Activated T-cell treated with anti-CD3 and anti-CD28 coated beads, Interleukin-2, amount 50 U/mL, for 24 hours (primary cell): ENCODE results near the gene ALK.

Experiments
- DNase-seq: peaks from one replicate; pipeline ENCODE4 v3.0.0-alpha.2; 2020
- H3K27ac Mint-ChIP-seq: 2 replicates; pipeline ENCODE4 v1.8.0; 2020; ENCODE audit warnings: mild to moderate bottlenecking, mixed read lengths
- H3K27me3 Mint-ChIP-seq: 2 replicates; pipeline ENCODE4 v1.8.0; 2020; ENCODE audit warnings: mixed read lengths
- H3K36me3 Mint-ChIP-seq: 2 replicates; pipeline ENCODE4 v1.8.0; 2020; ENCODE audit warnings: low read depth, mixed read lengths
- H3K4me1 Mint-ChIP-seq: 2 replicates; pipeline ENCODE4 v1.8.0; 2020; ENCODE audit warnings: low read depth, mixed read lengths
- H3K4me3 Mint-ChIP-seq: 2 replicates; pipeline ENCODE4 v1.8.0; 2020; ENCODE audit warnings: mild to moderate bottlenecking, moderate library complexity, mixed read lengths
- H3K9me3 Mint-ChIP-seq: 2 replicates; pipeline ENCODE4 v1.8.0; 2020; ENCODE audit warnings: mixed read lengths

ALK gene

GRCh38 chr2:29349316-29350030 is 571.9 kb downstream of the ALK start:
- Mint-ChIP-seq H3K27me3 (peaks cover 22% of the 10 kb centered on the region), H3K9me3 (no peaks in the 10 kb centered on the region), H3K4me1 (no peaks in the 10 kb centered on the region), H3K4me3 (no peak overlapping the region), H3K36me3 (no peaks in the 10 kb centered on the region), H3K27ac (no peak overlapping the region)
- DNase-seq, result no peak

- H3K4me1 Mint-ChIP-seq, result no peaks in the 10 kb centered on the region
- H3K36me3 Mint-ChIP-seq, result no peaks in the 10 kb centered on the region
- H3K27me3 Mint-ChIP-seq, result peaks cover 23% of the 10 kb centered on the region
- H3K4me3 Mint-ChIP-seq, result no peak overlapping the region
- no peaks in the 10 kb centered on the region for H3K9me3 Mint-ChIP-seq
- no peak for DNase-seq
- no peak overlapping the region for H3K27ac Mint-ChIP-seq
Observed at GRCh38 chr2:29347774-29348461, 573.5 kb downstream of the ALK start.

- H3K9me3 Mint-ChIP-seq, result no peaks in the 10 kb centered on the region
- H3K27ac Mint-ChIP-seq, result no peak overlapping the region
- no peak for DNase-seq
- H3K4me1 Mint-ChIP-seq, result no peaks in the 10 kb centered on the region
- H3K36me3 Mint-ChIP-seq, result no peaks in the 10 kb centered on the region
- H3K27me3 Mint-ChIP-seq, result peaks cover 20% of the 10 kb centered on the region
- H3K4me3 Mint-ChIP-seq, result no peak overlapping the region
Observed at GRCh38 chr2:29345236-29345635, 576.1 kb downstream of the ALK start.

GRCh38 chr2:29343830-29344229 is 577.6 kb downstream of the ALK start:
- Mint-ChIP-seq H3K9me3 (no peaks in the 10 kb centered on the region), H3K36me3 (no peaks in the 10 kb centered on the region), H3K4me1 (no peaks in the 10 kb centered on the region), H3K4me3 (no peak overlapping the region), H3K27ac (no peak overlapping the region), H3K27me3 (peaks cover 23% of the 10 kb centered on the region)
- no peak for DNase-seq

GRCh38 chr2:29336341-29337241 is 584.8 kb downstream of the ALK start:
- Mint-ChIP-seq H3K36me3 (no peaks in the 10 kb centered on the region), H3K4me3 (no peak overlapping the region)
- DNase-seq, result no peak

GRCh38 chr2:29335396-29335795 is 586.0 kb downstream of the ALK start:
- H3K9me3 Mint-ChIP-seq, result no peaks in the 10 kb centered on the region
- DNase-seq, result no peak
- H3K27me3 Mint-ChIP-seq, result peaks cover 6% of the 10 kb centered on the region
- no peaks in the 10 kb centered on the region for H3K36me3 Mint-ChIP-seq
- H3K27ac Mint-ChIP-seq, result no peak overlapping the region
- no peaks in the 10 kb centered on the region for H3K4me1 Mint-ChIP-seq
- no peak overlapping the region for H3K4me3 Mint-ChIP-seq

More at GRCh38 chr2:29336341-29337241, 584.8 kb downstream of the ALK start:
- H3K9me3 Mint-ChIP-seq, result no peaks in the 10 kb centered on the region
- H3K27ac Mint-ChIP-seq, result no peak overlapping the region
- H3K27me3 Mint-ChIP-seq, result peaks cover 6% of the 10 kb centered on the region
- H3K4me1 Mint-ChIP-seq, result no peaks in the 10 kb centered on the region

- no peak for DNase-seq
- H3K4me3 Mint-ChIP-seq, result no peak overlapping the region
- no peak overlapping the region for H3K27ac Mint-ChIP-seq
- H3K4me1 Mint-ChIP-seq, result no peaks in the 10 kb centered on the region
- H3K36me3 Mint-ChIP-seq, result no peaks in the 10 kb centered on the region
- H3K27me3 Mint-ChIP-seq, result peaks cover 6% of the 10 kb centered on the region
- no peaks in the 10 kb centered on the region for H3K9me3 Mint-ChIP-seq
Observed at GRCh38 chr2:29334706-29335105, 586.7 kb downstream of the ALK start.

GRCh38 chr2:29332540-29332939 is 588.8 kb downstream of the ALK start:
- no peaks in the 10 kb centered on the region for H3K9me3 Mint-ChIP-seq
- H3K27ac Mint-ChIP-seq, result no peak overlapping the region
- no peaks in the 10 kb centered on the region for H3K4me1 Mint-ChIP-seq
- H3K27me3 Mint-ChIP-seq, result peaks cover 4% of the 10 kb centered on the region
- H3K36me3 Mint-ChIP-seq, result no peaks in the 10 kb centered on the region
- DNase-seq, result no peak
- no peak overlapping the region for H3K4me3 Mint-ChIP-seq

- no peak overlapping the region for H3K27ac Mint-ChIP-seq
- H3K4me3 Mint-ChIP-seq, result no peak overlapping the region
- no peaks in the 10 kb centered on the region for H3K9me3 Mint-ChIP-seq
- peaks cover 6% of the 10 kb centered on the region for H3K4me1 Mint-ChIP-seq
- no peak for DNase-seq
- H3K36me3 Mint-ChIP-seq, result no peaks in the 10 kb centered on the region
- H3K27me3 Mint-ChIP-seq, result peaks cover 4% of the 10 kb centered on the region
Observed at GRCh38 chr2:29329899-29330298, 591.5 kb downstream of the ALK start.

- Mint-ChIP-seq H3K4me1 (peaks cover 11% of the 10 kb centered on the region), H3K27me3 (peaks cover 3% of the 10 kb centered on the region)
- DNase-seq, result no peak
Observed at GRCh38 chr2:29326926-29327325, 594.5 kb downstream of the ALK start.

GRCh38 chr2:29325544-29325943 is 595.8 kb downstream of the ALK start:
- Mint-ChIP-seq H3K9me3 (no peaks in the 10 kb centered on the region), H3K4me3 (no peak overlapping the region), H3K4me1 (peaks cover 14% of the 10 kb centered on the region), H3K36me3 (no peaks in the 10 kb centered on the region), H3K27ac (no peak overlapping the region), H3K27me3 (peaks cover 9% of the 10 kb centered on the region)
- no peak for DNase-seq

More at GRCh38 chr2:29326926-29327325, 594.5 kb downstream of the ALK start:
- H3K27ac Mint-ChIP-seq, result no peak overlapping the region
- no peaks in the 10 kb centered on the region for H3K36me3 Mint-ChIP-seq
- no peak overlapping the region for H3K4me3 Mint-ChIP-seq
- H3K9me3 Mint-ChIP-seq, result no peaks in the 10 kb centered on the region

GRCh38 chr2:29323961-29324360 is 597.4 kb downstream of the ALK start:
- DNase-seq, result no peak
- H3K36me3 Mint-ChIP-seq, result no peaks in the 10 kb centered on the region
- H3K4me1 Mint-ChIP-seq, result peaks cover 14% of the 10 kb centered on the region
- H3K27ac Mint-ChIP-seq, result no peak overlapping the region
- H3K9me3 Mint-ChIP-seq, result no peaks in the 10 kb centered on the region
- no peak overlapping the region for H3K4me3 Mint-ChIP-seq
- H3K27me3 Mint-ChIP-seq, result peaks cover 25% of the 10 kb centered on the region

GRCh38 chr2:29323301-29323700 is 598.1 kb downstream of the ALK start:
- H3K4me1 Mint-ChIP-seq, result peaks cover 14% of the 10 kb centered on the region
- H3K27me3 Mint-ChIP-seq, result peaks cover 28% of the 10 kb centered on the region
- H3K27ac Mint-ChIP-seq, result no peak overlapping the region
- H3K4me3 Mint-ChIP-seq, result no peak overlapping the region
- no peaks in the 10 kb centered on the region for H3K9me3 Mint-ChIP-seq
- no peak for DNase-seq
- no peaks in the 10 kb centered on the region for H3K36me3 Mint-ChIP-seq

GRCh38 chr2:29322011-29322410 is 599.4 kb downstream of the ALK start:
- Mint-ChIP-seq H3K4me3 (no peak overlapping the region), H3K27me3 (peaks cover 39% of the 10 kb centered on the region), H3K27ac (peak overlapping the region; percentile 20), H3K9me3 (no peaks in the 10 kb centered on the region), H3K4me1 (peaks cover 25% of the 10 kb centered on the region), H3K36me3 (no peaks in the 10 kb centered on the region)
- no peak for DNase-seq
